Astrocyte (in vitro differentiated cells and primary cell): ENCODE results near the gene HMOX2. TPM values are rescaled to one million over a fixed set of nuclear protein-coding genes. Genes with fewer than 3 reads are reported as not detected.

Experiments used
- DNase-seq: peaks from one replicate; pipeline ENCODE4 v3.0.0-alpha.2; 2010; ENCODE audit warnings: low read depth
- FAIRE-seq: peaks from 2 replicates; lab custom pipeline; 2011; peaks lifted over from hg19 to GRCh38; lab: Jason Lieb, UNC
- H2AFZ ChIP-seq: 2 replicates; pipeline ENCODE4 v1.6.0; 2012; ENCODE audit warnings: low read depth, low read length, inconsistent platforms
- H3K27ac ChIP-seq: 2 replicates; pipeline ENCODE4 v1.5.1; 2011; ENCODE audit warnings: low read depth, low read length, inconsistent platforms
- H3K27me3 ChIP-seq: 2 replicates; pipeline ENCODE4 v1.6.0; 2011; ENCODE audit warnings: low read length, inconsistent platforms; ENCODE audit not compliant: insufficient read depth
- H3K36me3 ChIP-seq: 2 replicates; pipeline ENCODE4 v1.5.1; 2011; ENCODE audit warnings: low read length, inconsistent platforms; ENCODE audit not compliant: insufficient read depth
- H3K4me1 ChIP-seq: 2 replicates; pipeline ENCODE4 v1.5.1; 2011; ENCODE audit warnings: low read length, inconsistent platforms; ENCODE audit not compliant: insufficient read depth
- H3K4me2 ChIP-seq: 2 replicates; pipeline ENCODE4 v1.6.0; 2012; ENCODE audit warnings: low read length, inconsistent platforms
- H3K4me3 ChIP-seq: 2 replicates; pipeline ENCODE4 v1.5.1; 2011; ENCODE audit warnings: low read depth, mild to moderate bottlenecking, low read length, inconsistent platforms; ENCODE audit not compliant: insufficient read depth
- H3K79me2 ChIP-seq: 2 replicates; pipeline ENCODE4 v1.6.0; 2012; ENCODE audit warnings: mild to moderate bottlenecking, low read length, inconsistent platforms; ENCODE audit not compliant: insufficient read depth
- H3K9ac ChIP-seq: 2 replicates; pipeline ENCODE4 v1.6.0; 2012; ENCODE audit warnings: mild to moderate bottlenecking, low read length, inconsistent platforms
- H3K9me3 ChIP-seq: 2 replicates; pipeline ENCODE4 v1.5.1; 2012; ENCODE audit warnings: low read depth, mild to moderate bottlenecking, low read length, inconsistent platforms; ENCODE audit not compliant: insufficient read depth
- H4K20me1 ChIP-seq: 2 replicates; pipeline ENCODE4 v1.6.0; 2012; ENCODE audit warnings: low read length, inconsistent platforms; ENCODE audit not compliant: insufficient read depth
- H3K27ac Mint-ChIP-seq: one replicate; pipeline ENCODE4 v1.8.0; 2021; ENCODE audit warnings: mild to moderate bottlenecking, mixed read lengths; ENCODE audit not compliant: unreplicated experiment
- H3K27me3 Mint-ChIP-seq: one replicate; pipeline ENCODE4 v1.8.0; 2021; ENCODE audit warnings: low read depth, mixed read lengths; ENCODE audit not compliant: unreplicated experiment
- H3K36me3 Mint-ChIP-seq: one replicate; pipeline ENCODE4 v1.8.0; 2021; ENCODE audit warnings: low read depth, mixed read lengths; ENCODE audit not compliant: unreplicated experiment
- H3K4me1 Mint-ChIP-seq: one replicate; pipeline ENCODE4 v1.8.0; 2021; ENCODE audit warnings: low read depth, mixed read lengths; ENCODE audit not compliant: unreplicated experiment
- H3K4me3 Mint-ChIP-seq: one replicate; pipeline ENCODE4 v1.8.0; 2021; ENCODE audit warnings: mild to moderate bottlenecking, moderate library complexity, mixed read lengths; ENCODE audit not compliant: unreplicated experiment
- H3K9me3 Mint-ChIP-seq: one replicate; pipeline ENCODE4 v1.8.0; 2021; ENCODE audit warnings: mild to moderate bottlenecking, mixed read lengths; ENCODE audit not compliant: unreplicated experiment
- CTCF ChIP-seq: IDR thresholded peaks from 2 replicates; pipeline ENCODE4 v1.5.1; 2011; ENCODE audit warnings: low read depth, mild to moderate bottlenecking, inconsistent platforms, low read length, moderate library complexity; ENCODE audit not compliant: insufficient read depth
- EZH2 ChIP-seq: IDR thresholded peaks from 2 replicates; pipeline ENCODE4 v1.6.1; 2012; ENCODE audit warnings: mild to moderate bottlenecking, low read length, inconsistent platforms; ENCODE audit not compliant: insufficient read depth
- total RNA-seq: library from RNA; stranded (reverse); gene quantifications from 2 replicates; pipeline ENCODE4 v1.2.1, GENCODE V29; 2021

Gene HMOX2
- total RNA-seq, 1 donor from 2014 or later: 64.9 TPM

GRCh38 chr16:4552541-4552940 lies 76.3 kb downstream of the HMOX2 start:
- H2AFZ ChIP-seq: no peak overlapping the region
- no peaks in the 10 kb centered on the region for H3K9me3 ChIP-seq
- no peaks in the 10 kb centered on the region for H3K4me1 ChIP-seq
- H3K36me3 ChIP-seq: no peaks in the 10 kb centered on the region
- Mint-ChIP-seq H3K4me3 (no peak overlapping the region), H3K27ac (no peak overlapping the region), H3K27me3 (peaks cover 25% of the 10 kb centered on the region), H3K9me3 (no peaks in the 10 kb centered on the region), H3K36me3 (peaks cover 1% of the 10 kb centered on the region), H3K4me1 (no peaks in the 10 kb centered on the region)
- no peak overlapping the region for H3K9ac ChIP-seq
- no peak overlapping the region for H3K27ac ChIP-seq
- TF ChIP-seq EZH2 (no peak), CTCF (no peak)
- no peak overlapping the region for H3K4me3 ChIP-seq
- peaks cover 12% of the 10 kb centered on the region for H3K27me3 ChIP-seq
- no peaks in the 10 kb centered on the region for H4K20me1 ChIP-seq
- FAIRE-seq (no peak), DNase-seq (no peak)
- no peaks in the 10 kb centered on the region for H3K79me2 ChIP-seq
- no peak overlapping the region for H3K4me2 ChIP-seq

- Mint-ChIP-seq H3K4me1 (no peaks in the 10 kb centered on the region), H3K27me3 (peaks cover 18% of the 10 kb centered on the region), H3K4me3 (no peak within 1 kb of the TSS), H3K27ac (no peak within 1 kb of the TSS), H3K9me3 (no peaks in the 10 kb centered on the region), H3K36me3 (peaks cover 1% of the 10 kb centered on the region)
- no peaks in the 10 kb centered on the region for H3K4me1 ChIP-seq
- FAIRE-seq (no peak), DNase-seq (no peak)
- H3K9me3 ChIP-seq: no peaks in the 10 kb centered on the region
- H4K20me1 ChIP-seq: no peaks in the 10 kb centered on the region
- H3K27me3 ChIP-seq: peaks cover 12% of the 10 kb centered on the region
- H2AFZ ChIP-seq: no peak within 1 kb of the TSS
- no peaks in the 10 kb centered on the region for H3K79me2 ChIP-seq
- H3K27ac ChIP-seq: no peak within 1 kb of the TSS
- no peaks in the 10 kb centered on the region for H3K36me3 ChIP-seq
- no peak for TF ChIP-seq EZH2
- H3K4me3 ChIP-seq: no peak within 1 kb of the TSS
- no peak within 1 kb of the TSS for H3K9ac ChIP-seq
- H3K4me2 ChIP-seq: no peak within 1 kb of the TSS
These were observed 79.9 kb downstream of the HMOX2 start, which contains the start of gene C16orf96 for GRCh38 chr16:4556112-4556511. Gene C16orf96, plus strand, starts transcription at chr16:4556340. Its CDS starts 150 bp downstream, at chr16:4556490.

- no peak overlapping the region for H3K9ac ChIP-seq
- H4K20me1 ChIP-seq: no peaks in the 10 kb centered on the region
- H3K9me3 Mint-ChIP-seq: no peaks in the 10 kb centered on the region
- H3K36me3 ChIP-seq: no peaks in the 10 kb centered on the region
- no peak overlapping the region for H3K27ac ChIP-seq
- TF ChIP-seq EZH2 (no peak), CTCF (no peak)
- H3K4me1 ChIP-seq: no peaks in the 10 kb centered on the region
- no peak overlapping the region for H3K4me3 ChIP-seq
- peaks cover 12% of the 10 kb centered on the region for H3K27me3 ChIP-seq
- H3K79me2 ChIP-seq: no peaks in the 10 kb centered on the region
- no peaks in the 10 kb centered on the region for H3K9me3 ChIP-seq
- no peak overlapping the region for H2AFZ ChIP-seq
- peaks cover 1% of the 10 kb centered on the region for H3K36me3 Mint-ChIP-seq
- H3K4me1 Mint-ChIP-seq: no peaks in the 10 kb centered on the region
- no peak overlapping the region for H3K4me2 ChIP-seq
- H3K27me3 Mint-ChIP-seq: peaks cover 18% of the 10 kb centered on the region
- no peak overlapping the region for H3K27ac Mint-ChIP-seq
- FAIRE-seq (no peak), DNase-seq (no peak)
- no peak overlapping the region for H3K4me3 Mint-ChIP-seq
These were observed 80.4 kb downstream of the HMOX2 start for GRCh38 chr16:4556580-4556979.
